DMS153 treated with DMSO at 0.1 percent for 48 hours (cell line): Measurements from ENCODE around the gene SCN2B.

Experiments
- DNase-seq: peaks from one replicate; lab custom pipeline; 2025; ENCODE audit not compliant: unreplicated experiment; lab: John Stamatoyannopoulos, UW

SCN2B gene

GRCh38 chr11:118136341-118136740, 40.1 kb downstream of the SCN2B start:
- DNase-seq = no peak

- no peak for DNase-seq
Observed at GRCh38 chr11:118135796-118136165, 40.7 kb downstream of the SCN2B start.

GRCh38 chr11:118135051-118135795, 41.2 kb downstream of the SCN2B start:
- DNase-seq = no peak

GRCh38 chr11:118133816-118134215, 42.6 kb downstream of the SCN2B start:
- no peak for DNase-seq

- no peak for DNase-seq
Observed at GRCh38 chr11:118132385-118133151, 43.9 kb downstream of the SCN2B start.

GRCh38 chr11:118129471-118130172, 46.8 kb downstream of the SCN2B start:
- no peak for DNase-seq

DNA sequence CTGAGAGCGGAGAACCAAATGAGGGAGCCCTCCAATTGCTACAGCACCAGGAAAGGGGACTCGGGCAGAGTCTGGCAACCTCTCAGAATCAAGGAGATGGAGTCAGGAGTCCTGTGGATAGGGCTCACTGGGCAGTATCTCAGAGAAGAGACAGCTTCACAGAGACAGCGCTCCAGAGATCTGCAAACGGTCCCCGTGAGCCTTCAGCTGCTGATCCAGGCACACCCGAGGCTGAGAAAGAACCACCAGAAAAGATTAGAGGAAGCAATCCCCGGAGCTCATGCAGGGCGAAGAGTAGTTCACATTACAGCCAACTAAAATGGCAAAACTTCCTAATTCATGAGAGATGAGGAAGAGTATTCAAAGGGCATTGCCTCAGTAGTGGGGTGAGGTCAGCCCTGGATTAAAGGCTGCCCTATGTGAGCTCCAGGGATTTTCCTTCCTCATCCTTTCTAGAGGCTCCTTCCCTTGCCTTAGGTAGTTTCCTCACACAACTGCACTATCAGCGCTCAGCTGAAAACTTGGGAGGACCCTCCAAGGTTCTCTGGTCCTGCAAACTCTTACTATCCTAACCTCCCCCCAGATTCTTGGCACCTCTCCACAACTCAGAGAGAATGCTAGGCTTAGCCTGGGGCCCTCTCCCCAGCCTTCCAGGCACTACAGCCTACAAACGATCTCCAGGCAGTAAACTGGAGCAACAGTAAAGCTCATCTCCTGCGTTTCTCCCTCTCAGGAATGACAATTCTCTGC, 47.5 kb downstream of the SCN2B start:
- DNase-seq = no peak

GRCh38 chr11:118128310-118128709, 48.1 kb downstream of the SCN2B start:
- DNase-seq = no peak

- no peak for DNase-seq
Observed at GRCh38 chr11:118126082-118126838, 50.2 kb downstream of the SCN2B start.

DNA sequence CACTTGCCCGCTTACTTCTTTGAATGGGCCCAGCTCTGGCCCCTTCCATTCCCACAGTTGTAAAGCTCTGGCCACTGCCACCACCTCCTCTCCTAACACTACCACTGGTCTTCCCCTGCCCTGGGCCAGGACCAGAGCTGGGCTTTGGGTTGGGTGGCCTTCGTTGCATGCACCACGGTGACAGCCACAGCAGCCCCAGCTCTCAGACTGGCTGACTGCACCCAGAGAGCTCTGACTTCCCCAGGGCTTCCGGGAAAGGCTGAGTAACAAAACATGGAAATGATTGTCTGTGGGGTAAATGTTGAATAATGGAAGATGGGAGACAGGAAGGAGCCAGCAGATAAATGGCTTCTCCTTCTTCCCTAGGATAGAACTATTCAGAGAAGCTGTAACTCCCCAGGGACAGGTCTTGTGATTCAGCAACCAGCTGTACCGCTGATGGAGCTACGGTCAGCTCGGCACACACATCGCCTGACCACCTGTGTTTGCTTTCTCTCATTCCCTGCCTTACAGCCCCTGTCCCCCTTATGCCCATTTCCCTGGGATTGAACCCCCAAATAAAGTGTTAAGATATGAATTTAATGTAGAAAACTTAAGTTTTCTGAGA, 51.4 kb downstream of the SCN2B start:
- DNase-seq = no peak

GRCh38 chr11:118120793-118121192, 55.6 kb downstream of the SCN2B start:
- DNase-seq = no peak

GRCh38 chr11:118117790-118118601, 58.4 kb downstream of the SCN2B start:
- no peak for DNase-seq

GRCh38 chr11:118115048-118115447, 61.4 kb downstream of the SCN2B start:
- no peak for DNase-seq

GRCh38 chr11:118114266-118114665, 62.2 kb downstream of the SCN2B start:
- no peak for DNase-seq

DNA sequence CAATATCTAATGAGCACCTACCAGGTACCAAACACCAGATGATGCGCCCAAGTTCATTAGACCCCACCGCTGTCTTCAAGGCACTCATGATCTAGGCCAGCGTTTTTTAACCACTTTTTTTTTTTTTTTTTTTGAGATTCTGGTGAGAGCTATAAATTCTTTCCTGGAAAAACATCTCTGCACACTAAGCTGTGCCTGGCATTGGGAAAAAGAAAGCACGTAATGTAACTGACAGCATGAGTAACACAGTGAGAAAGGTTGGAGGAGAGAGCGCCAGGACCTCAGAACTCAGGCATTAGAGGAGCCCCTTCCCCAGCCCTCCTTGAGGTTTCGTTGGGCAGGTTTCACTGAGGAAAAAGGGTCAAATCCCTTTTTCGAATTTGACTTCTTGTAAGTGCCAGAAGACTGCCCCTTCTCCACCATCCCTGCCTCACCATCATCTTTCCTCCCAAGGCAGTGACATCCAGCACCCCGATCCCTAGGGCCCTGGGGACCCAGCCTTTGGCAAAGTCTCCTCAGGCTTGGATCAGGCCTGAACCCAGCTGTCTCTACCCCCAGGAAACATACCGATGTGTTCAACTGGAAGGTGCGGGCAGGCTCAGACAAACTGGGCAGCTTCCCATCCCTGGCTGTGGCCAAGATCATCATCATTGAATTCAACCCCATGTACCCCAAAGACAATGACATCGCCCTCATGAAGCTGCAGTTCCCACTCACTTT, 63.6 kb downstream of the SCN2B start:
- DNase-seq = no peak
